ENCODE measurements around the gene SOX10.

The SOX10 gene

DNA sequence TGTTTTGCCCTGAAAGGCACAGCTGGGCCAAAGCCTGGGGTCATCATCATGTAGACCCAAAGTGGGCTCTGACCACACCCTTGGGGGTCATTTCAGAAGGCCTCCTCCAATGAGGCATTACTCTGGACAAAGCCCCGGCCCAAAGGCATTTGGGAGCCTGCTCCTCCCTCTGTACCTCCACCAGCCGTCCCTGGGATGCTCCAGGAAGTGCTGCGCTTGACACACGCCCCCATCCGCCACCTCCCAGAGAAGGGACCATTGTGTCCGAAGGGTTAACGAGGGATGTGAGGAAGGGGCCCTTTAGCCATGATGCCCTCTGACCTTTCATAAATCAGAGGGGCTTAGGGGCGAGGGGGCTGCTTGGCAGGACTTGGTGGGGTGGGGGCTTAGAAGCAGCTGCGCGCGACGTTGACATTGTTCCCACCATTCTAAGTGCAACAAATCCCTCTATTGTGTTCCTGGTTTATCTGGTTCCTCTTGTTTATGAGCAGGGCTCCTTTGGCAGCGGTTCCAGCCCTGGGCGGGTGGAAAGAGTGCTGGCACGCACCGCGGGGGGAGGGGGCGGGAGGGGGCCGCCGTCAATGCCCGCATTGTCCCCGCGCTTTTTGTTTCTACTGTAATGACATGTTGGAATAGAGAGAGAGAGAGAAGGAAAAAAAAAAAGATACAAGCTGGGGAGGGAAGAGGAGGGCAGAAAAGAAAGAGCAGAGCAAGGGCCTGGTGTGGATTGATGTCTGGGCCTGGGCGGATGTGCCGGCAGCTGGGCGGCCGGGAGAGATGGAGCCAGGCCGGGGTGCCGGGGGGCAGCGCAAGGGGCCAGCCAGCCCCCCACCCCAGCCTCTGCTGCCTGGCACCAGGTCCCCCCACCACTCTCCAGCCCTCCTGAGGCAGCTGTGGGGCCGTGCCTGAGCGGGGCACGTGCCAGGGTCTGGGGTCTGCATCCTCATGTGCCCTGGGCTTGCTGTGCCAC is 32.1 kb upstream of the SOX10 start:
- DNase-seq (ENCODE audit: low spot score), result peak; percentile 94

- DNase-seq (ENCODE audit: low spot score), result no peak
These were observed 29.7 kb upstream of the SOX10 start for GRCh38 chr22:38014083-38014482.

- DNase-seq (ENCODE audit: low spot score), result no peak
These were observed 28.3 kb upstream of the SOX10 start for GRCh38 chr22:38012604-38013072.

- DNase-seq (ENCODE audit: low spot score), result no peak
These were observed 24.8 kb upstream of the SOX10 start for GRCh38 chr22:38009000-38009806.

- DNase-seq (ENCODE audit: low spot score), result no peak
These were observed 23.1 kb upstream of the SOX10 start for GRCh38 chr22:38007330-38007902.

DNA sequence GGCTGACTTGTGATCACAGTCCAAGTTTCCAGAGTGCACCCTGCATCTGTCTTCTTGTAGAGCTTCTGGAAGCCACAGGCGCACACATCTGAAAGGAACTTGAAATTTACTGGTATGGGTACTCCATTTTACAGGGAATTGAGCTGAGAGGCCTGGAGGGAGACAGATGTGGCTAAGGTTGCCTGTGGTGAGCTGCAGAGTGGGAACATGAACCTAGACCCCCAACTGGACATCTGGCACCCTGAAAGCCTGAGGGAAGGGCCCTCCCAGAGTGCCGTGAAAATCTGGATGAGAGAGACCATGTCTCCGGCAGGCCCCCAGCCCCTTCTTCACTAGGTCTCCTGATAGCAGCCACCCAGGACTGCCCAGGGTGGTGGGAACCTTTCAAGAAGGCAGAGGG is 22.6 kb upstream of the SOX10 start:
- no peak for DNase-seq (ENCODE audit: low spot score)

GRCh38 chr22:38005943-38006342 is 21.6 kb upstream of the SOX10 start:
- DNase-seq (ENCODE audit: low spot score), result no peak

DNA sequence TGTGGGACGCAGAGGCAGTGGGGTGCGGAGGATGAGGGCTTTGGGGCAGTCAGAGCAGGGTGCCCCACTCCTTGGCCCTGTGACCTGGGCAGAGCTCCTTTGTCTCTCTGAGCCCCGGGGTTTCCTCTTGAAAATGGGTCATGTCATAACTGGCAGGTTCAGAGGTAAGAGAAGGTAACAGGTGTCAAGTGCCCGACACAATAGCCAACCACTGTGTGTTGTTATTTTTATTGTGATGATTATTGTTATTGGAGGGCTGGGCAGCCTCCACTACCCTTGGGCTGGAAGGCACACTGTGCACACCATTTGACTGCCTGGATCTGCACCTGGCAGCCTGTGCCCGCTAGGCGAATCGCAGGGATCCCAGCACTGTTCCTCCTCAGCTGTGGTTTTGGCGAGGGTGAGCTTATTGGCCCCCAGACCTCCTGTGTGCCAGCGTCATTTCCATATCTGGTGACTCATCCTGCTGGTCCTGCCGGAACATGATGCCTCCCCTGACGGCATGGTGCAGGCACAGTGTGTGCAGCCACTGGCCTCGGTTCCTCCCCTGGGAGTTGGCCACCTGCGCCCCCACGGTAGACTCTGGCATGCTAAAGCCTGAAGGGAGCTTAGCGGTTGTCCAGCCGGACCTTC is 15.4 kb upstream of the SOX10 start:
- peak; percentile 75 for DNase-seq (ENCODE audit: low spot score)

DNA sequence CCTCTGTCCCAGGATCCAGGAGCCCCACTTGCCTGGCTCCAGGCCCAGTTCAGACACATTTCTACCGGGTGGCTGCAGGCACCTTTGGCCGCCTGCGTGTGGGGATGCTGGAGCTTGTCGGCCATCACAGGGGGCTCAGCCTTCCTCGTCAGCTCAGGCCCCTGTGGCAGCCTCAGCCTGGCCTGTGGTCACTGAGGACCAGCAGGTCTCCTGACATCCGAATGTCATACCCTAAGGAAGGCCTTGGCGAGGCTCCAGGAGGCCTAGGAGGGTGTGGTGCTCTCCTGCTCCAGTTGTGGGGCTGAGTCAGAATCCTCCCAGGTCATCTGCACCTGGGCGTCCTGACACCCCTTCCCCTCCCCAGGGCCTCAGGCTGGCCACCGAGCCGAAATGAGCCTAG is 14.9 kb upstream of the SOX10 start:
- no peak for DNase-seq (ENCODE audit: low spot score)

DNA sequence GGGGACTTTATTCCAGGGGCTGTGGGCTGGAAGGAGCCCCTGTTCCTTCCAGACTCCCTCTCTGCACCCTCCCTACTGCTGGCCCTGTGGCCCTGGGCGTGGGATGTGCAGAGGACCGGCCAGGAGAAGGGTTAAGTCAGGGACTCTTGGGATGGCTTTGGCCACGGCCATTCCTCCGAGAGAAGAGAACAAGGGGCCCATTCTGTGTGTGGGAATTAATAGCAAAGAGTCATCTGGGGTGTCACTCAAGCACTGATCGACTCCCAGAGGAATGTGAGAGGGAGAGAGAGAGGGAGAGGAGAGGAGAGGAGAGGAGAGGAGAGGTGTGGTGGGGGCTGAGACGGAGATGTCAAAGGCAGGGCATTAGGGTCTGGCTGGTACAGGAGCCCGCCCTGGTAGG is 14.2 kb upstream of the SOX10 start:
- DNase-seq (ENCODE audit: low spot score), result peak; percentile 80

DNA sequence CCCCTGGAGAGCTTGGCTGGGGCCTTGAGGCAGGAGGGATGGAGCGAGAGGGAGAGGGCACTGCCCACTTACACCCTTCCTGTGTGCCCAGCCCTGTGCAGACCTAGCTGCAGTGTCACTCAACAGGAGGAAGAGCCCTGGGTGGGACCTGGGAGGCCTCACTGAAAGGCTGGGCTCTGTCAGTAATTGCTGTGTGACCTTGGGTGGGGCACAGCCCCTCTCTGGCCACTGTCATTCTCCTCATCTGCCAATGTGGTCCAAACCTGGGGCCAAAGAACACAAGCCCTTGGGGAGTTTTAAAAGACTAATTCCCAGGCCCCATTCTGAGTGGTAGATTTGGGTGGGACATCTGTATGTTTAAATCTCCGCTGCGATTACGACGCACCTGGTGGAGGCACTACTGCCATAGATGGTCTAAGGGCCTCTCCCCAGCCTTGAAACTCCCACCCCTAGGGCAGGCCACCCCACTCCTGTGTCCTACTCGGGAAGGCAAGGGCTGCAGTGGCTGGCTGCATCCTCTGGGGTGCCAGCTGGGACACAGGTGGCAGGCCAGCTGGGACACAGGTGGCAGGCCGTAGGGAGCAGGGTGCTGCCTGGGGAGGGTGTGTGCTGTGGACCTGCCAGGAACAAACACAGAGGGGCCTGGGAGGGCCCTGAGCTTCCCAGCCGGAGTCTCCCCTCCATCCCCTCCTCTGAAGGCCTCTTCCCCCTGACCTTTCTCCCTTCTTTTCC is 12.3 kb upstream of the SOX10 start:
- DNase-seq (ENCODE audit: low spot score), result no peak

DNA sequence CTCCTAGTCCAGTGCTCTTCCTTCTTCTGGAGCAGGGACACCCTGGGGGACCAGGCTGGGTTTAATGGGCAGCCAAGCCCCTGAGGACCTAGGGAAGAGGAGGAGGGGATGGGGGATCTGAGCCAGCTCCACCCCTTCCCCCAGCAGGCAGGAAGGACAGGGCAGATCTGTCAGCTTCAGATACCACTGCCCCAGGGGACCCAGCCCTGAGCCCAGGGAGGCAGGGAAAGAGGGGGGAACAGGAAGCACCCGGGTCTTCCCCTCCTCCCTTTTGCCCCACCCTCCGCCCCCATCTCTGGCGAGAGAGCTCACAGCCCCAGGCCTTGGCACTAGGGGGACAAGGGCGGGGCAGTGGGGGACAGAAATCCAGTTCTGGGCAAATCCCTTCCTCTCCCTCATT is 11.7 kb upstream of the SOX10 start:
- DNase-seq (ENCODE audit: low spot score), result no peak

DNA sequence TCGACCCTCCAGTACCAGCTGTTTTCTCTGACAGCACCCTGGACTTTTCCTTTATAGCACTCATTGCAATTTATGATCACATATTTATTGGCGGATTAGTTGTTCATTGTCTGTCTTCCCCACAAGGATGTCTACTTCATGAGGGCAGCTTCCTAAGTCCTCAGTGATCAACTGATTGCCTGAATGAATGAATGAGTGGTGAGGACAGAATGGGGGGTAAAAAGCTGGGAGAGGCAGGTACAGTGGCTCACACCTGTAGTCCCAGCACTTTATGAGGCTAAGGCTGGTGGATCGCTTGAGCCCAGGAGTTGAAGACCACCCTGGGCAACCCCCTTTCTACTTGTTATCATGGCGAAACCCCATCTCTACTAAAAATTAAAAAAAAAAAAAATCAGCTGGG is 11.1 kb upstream of the SOX10 start:
- DNase-seq (ENCODE audit: low spot score), result no peak

DNA sequence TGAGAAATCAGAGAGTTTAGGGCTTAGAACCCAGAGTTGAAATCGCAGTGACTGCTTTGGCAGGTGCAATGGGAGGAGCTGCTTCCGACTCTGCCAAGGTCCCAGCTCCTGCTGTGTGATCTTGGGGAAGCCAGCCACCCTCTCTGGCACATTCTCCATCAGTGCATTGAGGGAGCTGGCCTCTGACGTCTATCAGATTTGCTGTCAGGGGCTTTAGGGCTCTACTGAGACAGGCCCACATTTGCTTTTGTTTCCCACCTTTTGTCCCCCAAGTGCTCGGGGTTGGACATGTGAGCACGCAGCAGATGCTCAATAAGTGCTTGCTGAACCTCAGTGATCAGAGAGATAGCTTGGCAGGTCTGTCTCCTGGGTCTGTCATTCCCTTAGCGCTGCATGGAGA is 10.6 kb upstream of the SOX10 start:
- no peak for DNase-seq (ENCODE audit: low spot score)

DNA sequence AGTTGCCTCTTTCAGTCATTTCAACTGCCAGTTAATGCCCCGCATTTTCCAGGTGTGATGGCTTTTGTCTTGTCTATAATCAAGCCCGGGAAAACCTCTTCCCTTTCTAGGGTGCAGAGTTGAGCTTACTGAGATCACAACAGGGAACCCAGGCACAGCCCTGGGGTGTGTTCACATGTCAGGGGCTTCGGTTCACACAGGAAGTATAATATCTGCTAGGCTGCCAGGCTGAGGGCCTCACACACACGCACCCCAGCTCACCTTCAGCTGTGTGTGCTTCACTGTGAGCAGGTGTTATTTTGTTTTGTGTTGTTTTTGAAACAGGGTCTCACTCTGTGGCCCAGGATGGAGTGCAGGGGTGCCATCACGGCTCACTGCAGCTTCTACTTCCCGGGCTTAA is 9.7 kb upstream of the SOX10 start:
- DNase-seq (ENCODE audit: low spot score), result no peak

DNA sequence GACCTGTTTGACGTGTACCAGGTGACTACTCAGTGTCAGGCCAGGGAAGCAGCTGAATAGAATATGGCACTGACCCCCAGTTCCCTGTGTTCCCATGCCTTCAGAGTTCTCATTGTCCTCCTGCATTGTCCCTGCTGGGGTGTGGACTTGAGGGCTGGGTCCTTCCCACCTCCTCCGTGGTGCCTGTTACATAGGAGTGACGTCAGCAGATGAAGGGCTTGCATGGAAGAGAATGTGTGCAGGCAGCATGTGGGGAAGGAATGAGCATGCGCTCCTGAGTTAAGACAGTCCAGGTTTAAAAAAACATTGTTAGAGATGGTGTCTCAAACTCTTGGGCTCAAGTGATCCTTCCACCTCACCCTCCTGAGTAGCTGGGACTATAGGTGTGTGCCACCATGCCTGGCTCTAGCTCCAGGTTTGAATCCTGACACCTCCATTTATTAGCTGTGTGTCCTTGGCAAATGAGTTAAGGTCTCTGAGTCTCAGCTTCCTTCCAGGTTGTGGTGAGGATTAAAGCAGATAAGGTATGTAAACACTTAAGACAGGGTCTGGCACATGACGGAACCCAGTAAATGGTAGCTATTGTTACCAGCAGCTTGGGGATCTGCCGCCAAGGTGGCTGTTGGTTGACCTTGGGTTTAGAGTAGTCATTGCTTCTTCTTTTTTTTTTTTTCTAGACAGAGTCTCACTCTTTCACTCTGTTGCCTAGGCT is 7.5 kb upstream of the SOX10 start:
- DNase-seq (ENCODE audit: low spot score), result no peak

- no peak for DNase-seq (ENCODE audit: low spot score)
These were observed 6.5 kb upstream of the SOX10 start for GRCh38 chr22:37990862-37991261.

GRCh38 chr22:37990301-37990700 is 5.9 kb upstream of the SOX10 start:
- DNase-seq (ENCODE audit: low spot score), result no peak

DNA sequence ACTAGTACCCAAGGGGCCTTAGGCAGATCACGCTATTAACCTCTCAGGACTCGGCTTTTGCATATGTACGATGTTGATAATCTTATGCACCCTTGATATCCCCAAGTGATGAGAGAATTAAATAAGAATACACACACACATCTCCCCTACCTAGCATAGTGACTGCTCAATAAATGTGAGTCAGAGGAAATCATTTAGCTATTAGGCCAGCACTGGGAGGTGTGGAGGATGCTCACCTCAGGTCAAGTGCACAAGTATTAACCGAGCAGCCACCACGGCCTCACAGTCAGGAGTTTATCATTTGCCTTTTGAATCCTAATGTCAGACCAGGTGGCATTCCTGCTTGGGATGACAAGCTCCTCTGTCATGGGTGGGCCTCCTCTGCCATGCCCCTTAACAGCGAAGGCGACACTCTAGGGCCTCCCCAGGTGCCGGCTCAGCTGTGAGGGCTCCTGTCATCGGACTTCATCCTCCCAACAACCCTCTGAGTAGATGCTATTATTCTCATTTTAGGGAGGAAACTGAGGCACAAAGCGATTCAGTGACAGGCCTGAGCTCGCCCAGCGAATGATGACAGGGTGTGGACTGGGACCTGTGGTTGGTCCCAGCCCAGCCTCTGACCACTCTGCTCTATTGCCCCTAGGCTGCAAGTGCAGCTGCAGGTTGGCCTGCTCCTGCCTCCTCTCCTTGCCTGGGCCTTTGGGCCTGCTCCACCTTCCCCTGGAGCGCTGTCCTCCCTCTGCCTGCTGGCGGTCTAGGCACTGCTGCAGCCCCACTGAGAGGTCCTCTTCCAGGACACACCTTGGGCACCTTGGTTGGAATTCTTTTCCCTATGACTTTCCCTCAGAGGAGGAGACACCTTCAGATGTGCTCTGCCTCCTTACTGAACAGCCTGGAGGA is 5.0 kb upstream of the SOX10 start:
- no peak for DNase-seq (ENCODE audit: low spot score)

DNA sequence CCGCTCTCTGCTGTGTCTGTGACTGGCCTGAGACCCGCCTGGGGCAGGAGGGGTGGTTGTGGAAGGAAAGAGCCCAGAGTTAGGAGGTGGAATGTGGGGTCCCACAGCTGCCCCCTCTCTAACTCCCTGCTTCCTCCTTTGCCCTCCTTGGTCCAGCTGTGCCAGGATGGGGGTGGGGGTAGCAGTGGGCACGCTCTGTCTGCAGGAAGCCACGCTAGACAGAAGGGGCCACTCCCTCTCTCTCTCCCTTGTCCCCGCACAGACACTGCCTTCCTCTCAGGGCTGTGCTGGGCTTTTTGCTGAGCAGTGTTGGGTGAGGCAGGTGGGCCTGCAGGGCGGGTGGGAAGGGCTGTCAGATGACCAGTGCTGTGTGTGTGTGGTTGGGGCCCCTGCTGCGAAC is 2.0 kb upstream of the SOX10 start:
- no peak for DNase-seq (ENCODE audit: low spot score)

Data from Ammon's horn (tissue), 1 donor.